NB4 (cell line): ENCODE data around the gene TSBP1.

ENCODE experiments used
- POLR2A ChIP-seq: IDR thresholded peaks from 2 replicates; pipeline ENCODE4 v1.6.1; 2011; ENCODE audit warnings: mild to moderate bottlenecking; ENCODE audit not compliant: insufficient read length; ENCODE audit errors: extremely low read depth
- TF ChIP-seq, protein P1 (sequence below): IDR thresholded peaks from one replicate; pipeline ENCODE4 v1.5.1; 2012; ENCODE audit warnings: low read depth, low read length

DNA sequence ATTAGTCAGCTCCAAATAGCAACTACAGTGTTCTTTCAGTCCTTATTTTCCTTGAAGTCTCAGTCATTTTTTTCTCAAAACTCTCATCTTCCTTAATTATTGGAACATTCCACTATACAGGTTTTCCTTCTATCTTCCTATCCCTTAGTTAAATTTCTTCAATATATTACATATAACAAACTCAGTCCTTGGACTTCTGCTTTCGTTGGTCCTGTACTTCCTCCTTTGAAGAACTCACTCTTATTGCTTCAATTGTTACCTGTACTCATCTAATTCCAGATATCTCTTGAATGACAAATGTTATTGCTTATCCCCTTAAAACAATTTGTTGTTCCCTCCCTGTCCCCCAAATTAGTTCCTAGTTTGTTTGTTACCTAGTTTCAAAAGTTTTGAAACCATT is 80.2 kb downstream of the TSBP1 start:
- TF ChIP-seq, protein P1, sequence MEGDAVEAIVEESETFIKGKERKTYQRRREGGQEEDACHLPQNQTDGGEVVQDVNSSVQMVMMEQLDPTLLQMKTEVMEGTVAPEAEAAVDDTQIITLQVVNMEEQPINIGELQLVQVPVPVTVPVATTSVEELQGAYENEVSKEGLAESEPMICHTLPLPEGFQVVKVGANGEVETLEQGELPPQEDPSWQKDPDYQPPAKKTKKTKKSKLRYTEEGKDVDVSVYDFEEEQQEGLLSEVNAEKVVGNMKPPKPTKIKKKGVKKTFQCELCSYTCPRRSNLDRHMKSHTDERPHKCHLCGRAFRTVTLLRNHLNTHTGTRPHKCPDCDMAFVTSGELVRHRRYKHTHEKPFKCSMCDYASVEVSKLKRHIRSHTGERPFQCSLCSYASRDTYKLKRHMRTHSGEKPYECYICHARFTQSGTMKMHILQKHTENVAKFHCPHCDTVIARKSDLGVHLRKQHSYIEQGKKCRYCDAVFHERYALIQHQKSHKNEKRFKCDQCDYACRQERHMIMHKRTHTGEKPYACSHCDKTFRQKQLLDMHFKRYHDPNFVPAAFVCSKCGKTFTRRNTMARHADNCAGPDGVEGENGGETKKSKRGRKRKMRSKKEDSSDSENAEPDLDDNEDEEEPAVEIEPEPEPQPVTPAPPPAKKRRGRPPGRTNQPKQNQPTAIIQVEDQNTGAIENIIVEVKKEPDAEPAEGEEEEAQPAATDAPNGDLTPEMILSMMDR: no peak
- TF ChIP-seq POLR2A: no peak
